Smooth muscle cell (in vitro differentiated cells): ENCODE results near the gene STK10. TPM values are rescaled to one million over a fixed set of nuclear protein-coding genes. Genes with fewer than 3 reads are reported as not detected.
"Not testable (repeated sequence)": the region's sequence is repeated elsewhere in the genome, so short reads cannot be mapped to it uniquely, and the experiment has no call there.

Source experiments
- DNase-seq: peaks from one replicate; lab custom pipeline; 2025; ENCODE audit not compliant: unreplicated experiment; lab: John Stamatoyannopoulos, UW
- H2AFZ ChIP-seq: fragments of 200-600 bp; sonication (generic); 2 replicates; pipeline ENCODE4 v1.6.0; 2016; ENCODE audit warnings: antibody characterized with exemption, low read depth, mild to moderate bottlenecking
- H3F3A ChIP-seq: fragments of 200-600 bp; sonication (generic); 2 replicates; pipeline ENCODE4 v1.6.0; 2017; ENCODE audit warnings: antibody characterized with exemption, low read depth
- H3K27ac ChIP-seq: fragments of 200-600 bp; sonication (generic); 2 replicates; pipeline ENCODE4 v1.5.1; 2016; ENCODE audit warnings: low read depth, mild to moderate bottlenecking
- H3K27me3 ChIP-seq: fragments of 200-600 bp; sonication (generic); 2 replicates; pipeline ENCODE4 v1.6.1; 2016; ENCODE audit warnings: low read depth, mild to moderate bottlenecking
- H3K36me3 ChIP-seq: fragments of 200-600 bp; sonication (generic); 2 replicates; pipeline ENCODE4 v1.5.1; 2016; ENCODE audit warnings: low read depth
- H3K4me1 ChIP-seq: fragments of 200-600 bp; sonication (generic); 2 replicates; pipeline ENCODE4 v1.5.1; 2016; ENCODE audit warnings: low read depth
- H3K4me2 ChIP-seq: fragments of 200-600 bp; sonication (generic); 2 replicates; pipeline ENCODE4 v1.6.0; 2016; ENCODE audit warnings: mild to moderate bottlenecking
- H3K4me3 ChIP-seq: fragments of 200-600 bp; sonication (generic); 2 replicates; pipeline ENCODE4 v1.5.1; 2016; ENCODE audit warnings: mild to moderate bottlenecking
- H3K79me2 ChIP-seq: fragments of 200-600 bp; sonication (generic); 2 replicates; pipeline ENCODE4 v1.6.0; 2016; ENCODE audit warnings: low read depth, mild to moderate bottlenecking
- H3K9ac ChIP-seq: fragments of 200-600 bp; sonication (generic); 2 replicates; pipeline ENCODE4 v1.6.0; 2016; ENCODE audit warnings: low read depth
- H3K9me3 ChIP-seq: fragments of 200-600 bp; sonication (generic); replicated peaks from 2 replicates; pipeline ENCODE4 v1.5.1; 2016; ENCODE audit warnings: low read depth
- H4K20me1 ChIP-seq: fragments of 200-600 bp; sonication (generic); 2 replicates; pipeline ENCODE4 v1.6.0; 2016; ENCODE audit warnings: low read depth
- CTCF ChIP-seq: fragments of 200-600 bp; sonication (generic); IDR thresholded peaks from 2 replicates; pipeline ENCODE4 v1.5.1; 2017; ENCODE audit warnings: borderline replicate concordance, mild to moderate bottlenecking, antibody characterized with exemption; ENCODE audit not compliant: insufficient read depth, poor library complexity, severe bottlenecking
- WGBS: methylation state at CpG from one replicate; pipeline ENCODE4 v1.1.7; 2016; ENCODE audit warnings: low lambda C conversion rate; 5-methylcytosine and 5-hydroxymethylcytosine counted together
- polyA plus RNA-seq: library from polyadenylated mRNA; unstranded; fragments of >200 nt; fragmentation: Nextera tagmentation; extraction: Ambion mirVana; gene quantifications from 2 replicates; pipeline ENCODE4 v1.2.1, GENCODE V29; 2016
- total RNA-seq: library from RNA; depleted of rRNA; stranded (reverse); fragments of >200 nt; gene quantifications from 2 replicates; pipeline ENCODE4 v1.2.3, GENCODE V29; 2014

Gene STK10
- total and polyA plus RNA-seq, 2 experiments from 2014 or later = 10.7 to 26.0 TPM

DNA sequence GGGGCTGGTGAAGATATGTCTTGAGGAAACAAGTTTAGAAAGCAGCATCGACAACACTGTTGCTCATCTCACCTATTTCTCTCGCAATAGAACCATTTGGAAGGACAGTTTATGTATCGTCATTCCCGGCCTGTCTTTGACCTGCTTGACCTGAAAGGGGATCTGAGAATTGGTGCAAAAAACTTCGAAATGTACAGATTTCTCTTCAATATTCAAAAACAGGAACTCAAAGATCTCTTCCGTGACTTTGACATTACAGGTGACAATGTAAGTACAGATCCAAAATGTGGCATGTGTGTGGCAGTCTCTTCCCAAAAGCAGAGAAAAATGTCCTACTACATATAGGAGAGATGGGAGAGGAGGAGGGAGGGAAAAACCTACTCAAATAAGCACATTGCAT lies 12.5 kb upstream of the STK10 start:
- H3K27ac ChIP-seq = no peak overlapping the region
- no peaks in the 10 kb centered on the region for H3F3A ChIP-seq
- H3K36me3 ChIP-seq = no peaks in the 10 kb centered on the region
- DNase-seq = no peak
- TF ChIP-seq CTCF = no peak
- no peaks in the 10 kb centered on the region for H3K79me2 ChIP-seq
- no peaks in the 10 kb centered on the region for H4K20me1 ChIP-seq
- peaks cover under 1% of the 10 kb centered on the region for H3K4me1 ChIP-seq
- H3K4me3 ChIP-seq = no peak overlapping the region
- no peaks in the 10 kb centered on the region for H3K27me3 ChIP-seq
- no peak overlapping the region for H2AFZ ChIP-seq
- H3K4me2 ChIP-seq = no peak overlapping the region
- no peaks in the 10 kb centered on the region for H3K9me3 ChIP-seq
- no peak overlapping the region for H3K9ac ChIP-seq
- 97% methylated on average over 6 of the region's 6 CpGs for WGBS

DNA sequence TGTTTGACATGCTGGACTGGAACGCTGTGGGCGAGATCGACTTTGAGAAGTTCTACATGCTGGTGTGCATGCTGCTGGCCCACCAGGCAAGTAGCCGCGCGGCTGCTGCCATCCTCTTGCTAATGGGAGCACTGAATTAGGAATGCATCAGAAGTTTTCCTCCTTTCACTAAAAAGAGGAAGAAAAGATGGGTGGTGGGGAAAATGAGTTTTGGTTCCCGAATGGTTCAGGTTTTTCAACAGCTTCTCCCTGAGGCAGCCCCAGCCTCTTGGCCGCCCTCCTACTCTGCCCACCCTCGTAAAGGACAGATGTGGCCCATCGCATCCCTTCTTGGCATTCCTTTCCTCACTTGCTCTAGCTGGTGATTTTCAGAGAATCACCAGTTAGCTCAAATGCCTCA lies 11.4 kb upstream of the STK10 start:
- no peak for DNase-seq
- Histone ChIP-seq H3K79me2 (no peaks in the 10 kb centered on the region), H4K20me1 (no peaks in the 10 kb centered on the region), H3K9me3 (no peaks in the 10 kb centered on the region), H3K4me2 (no peak overlapping the region), H3K36me3 (no peaks in the 10 kb centered on the region), H3K9ac (no peak overlapping the region), H3K27me3 (no peaks in the 10 kb centered on the region), H3K27ac (no peak overlapping the region), H3F3A (no peaks in the 10 kb centered on the region), H2AFZ (no peak overlapping the region), H3K4me1 (peaks cover 4% of the 10 kb centered on the region), H3K4me3 (no peak overlapping the region)
- TF ChIP-seq CTCF = no peak
- WGBS = 95% methylated on average over 10 of the region's 10 CpGs

DNA sequence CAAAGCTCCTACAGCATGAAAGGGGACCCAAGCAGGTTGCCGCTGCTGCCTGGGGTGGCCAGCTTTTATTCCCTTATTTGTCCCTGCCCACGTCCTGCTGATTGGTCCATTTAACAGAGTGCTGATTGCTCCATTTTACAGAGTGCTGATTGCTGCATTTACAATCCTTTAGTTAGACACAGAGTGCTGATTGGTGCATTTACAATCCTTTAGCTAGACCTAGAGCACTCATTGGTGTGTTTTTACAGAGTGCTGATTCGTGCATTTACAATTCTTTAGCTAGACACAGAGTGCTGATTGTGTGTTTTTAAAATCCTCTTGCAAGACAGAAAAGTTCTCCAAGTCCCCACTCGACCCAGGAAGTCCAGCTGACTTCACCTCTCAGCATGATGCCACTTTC lies 9.8 kb upstream of the STK10 start:
- H3K36me3 ChIP-seq, H3K4me3 ChIP-seq, DNase-seq, H3F3A ChIP-seq, H4K20me1 ChIP-seq, H3K4me2 ChIP-seq, H3K27me3 ChIP-seq, H3K27ac ChIP-seq, H3K4me1 ChIP-seq, H2AFZ ChIP-seq, H3K79me2 ChIP-seq, H3K9me3 ChIP-seq, H3K9ac ChIP-seq: not testable (repeated sequence)
- 80% methylated on average over 4 of the region's 4 CpGs for WGBS

DNA sequence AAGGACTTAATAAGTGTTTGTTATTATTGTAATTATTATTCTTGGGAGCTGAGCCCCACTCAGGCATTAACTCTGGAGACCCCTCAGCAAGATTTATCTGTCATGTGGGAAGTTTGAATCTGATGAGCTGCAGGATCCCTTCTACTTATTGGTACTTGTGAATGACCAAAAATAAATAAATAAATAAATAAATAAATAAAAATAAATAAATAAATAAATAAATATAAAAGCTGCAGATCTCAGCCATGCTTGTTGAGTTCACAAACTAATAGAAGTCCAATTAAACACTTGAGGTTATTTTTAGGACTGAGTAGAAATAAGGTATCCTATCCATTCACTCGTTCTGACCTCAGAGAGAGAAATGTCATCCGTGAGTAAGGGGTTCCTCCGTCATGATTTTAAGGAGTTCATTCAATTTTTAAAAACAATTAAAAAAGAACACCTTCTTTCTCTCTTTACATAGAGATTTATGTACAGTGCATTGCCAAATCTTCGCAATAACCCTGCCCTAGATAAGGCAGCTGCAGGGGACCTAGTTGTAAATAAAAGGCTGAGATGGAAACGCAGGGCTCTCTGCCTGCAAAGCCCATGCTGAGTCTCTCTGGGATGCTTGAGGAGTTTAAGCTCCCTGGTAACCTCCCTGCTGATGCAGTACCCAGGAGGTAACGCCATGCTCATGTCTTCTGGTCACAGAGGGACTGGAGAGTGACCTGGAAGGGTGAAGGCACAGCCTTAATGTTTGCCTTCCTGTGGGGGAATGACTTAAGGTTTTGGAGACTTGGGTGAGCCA lies 7.2 kb upstream of the STK10 start:
- H4K20me1 ChIP-seq = no peaks in the 10 kb centered on the region
- no peak overlapping the region for H3K4me3 ChIP-seq
- H3K79me2 ChIP-seq = no peaks in the 10 kb centered on the region
- peaks cover 4% of the 10 kb centered on the region for H3K4me1 ChIP-seq
- no peak for TF ChIP-seq CTCF
- no peak overlapping the region for H3K4me2 ChIP-seq
- 76% methylated on average over 6 of the region's 6 CpGs for WGBS
- H2AFZ ChIP-seq = no peak overlapping the region
- no peaks in the 10 kb centered on the region for H3K9me3 ChIP-seq
- no peak overlapping the region for H3K27ac ChIP-seq
- H3K9ac ChIP-seq = no peak overlapping the region
- no peak for DNase-seq
- H3K36me3 ChIP-seq = no peaks in the 10 kb centered on the region
- no peaks in the 10 kb centered on the region for H3F3A ChIP-seq
- no peaks in the 10 kb centered on the region for H3K27me3 ChIP-seq
